ENCODE results near the gene ADRM1.

ADRM1 gene

GRCh38 chr20:62357187-62357667 lies 54.4 kb downstream of the ADRM1 start:
- H3K27me3 ChIP-seq (replicated peaks), result no peaks in the 10 kb centered on the region
- in situ Hi-C loops (cut with HindIII; ENCODE audit: low pct_ligation_motif_present, low sequenced_read_pairs), result no loop called here
- TF ChIP-seq CTCF (IDR thresholded peaks at IDR 0.05; ENCODE audit: low read depth, low read length, missing control alignments), result no peak
- peaks cover 6% of the 10 kb centered on the region for H3K36me3 ChIP-seq (replicated peaks)
- peak; percentile 64 for DNase-seq
- no peak overlapping the region for H3K4me3 ChIP-seq (ENCODE audit: low read depth, low read length)
- H3K27ac ChIP-seq, result peak overlapping the region; percentile 75

GRCh38 chr20:62357681-62358080 lies 54.9 kb downstream of the ADRM1 start:
- Histone ChIP-seq H3K36me3 (replicated peaks) (peaks cover 2% of the 10 kb centered on the region), H3K27me3 (replicated peaks) (no peaks in the 10 kb centered on the region), H3K27ac (peak overlapping the region; percentile 75), H3K4me3 (ENCODE audit: low read depth, low read length) (no peak overlapping the region)
- DNase-seq, result no peak
- TF ChIP-seq CTCF (IDR thresholded peaks at IDR 0.05; ENCODE audit: low read depth, low read length, missing control alignments), result no peak
- in situ Hi-C loops (cut with HindIII; ENCODE audit: low pct_ligation_motif_present, low sequenced_read_pairs), result no loop called here
